NOMO-1 treated with dmso at 0.1 percent for 144 hours (cell line): ENCODE data around the gene ALDOC.
"Not testable (repeated sequence)": the region's sequence is repeated elsewhere in the genome, so short reads cannot be mapped to it uniquely, and the experiment has no call there.

Experiments
- DNase-seq: peaks from one replicate; lab custom pipeline; 2025; ENCODE audit not compliant: unreplicated experiment; lab: John Stamatoyannopoulos, UW

Gene ALDOC

GRCh38 chr17:28584434-28584833, 7.7 kb upstream of the ALDOC start:
- no peak for DNase-seq

- no peak for DNase-seq
Observed at GRCh38 chr17:28582513-28582912, 5.8 kb upstream of the ALDOC start.

GRCh38 chr17:28580959-28581358, 4.3 kb upstream of the ALDOC start:
- no peak for DNase-seq

DNA sequence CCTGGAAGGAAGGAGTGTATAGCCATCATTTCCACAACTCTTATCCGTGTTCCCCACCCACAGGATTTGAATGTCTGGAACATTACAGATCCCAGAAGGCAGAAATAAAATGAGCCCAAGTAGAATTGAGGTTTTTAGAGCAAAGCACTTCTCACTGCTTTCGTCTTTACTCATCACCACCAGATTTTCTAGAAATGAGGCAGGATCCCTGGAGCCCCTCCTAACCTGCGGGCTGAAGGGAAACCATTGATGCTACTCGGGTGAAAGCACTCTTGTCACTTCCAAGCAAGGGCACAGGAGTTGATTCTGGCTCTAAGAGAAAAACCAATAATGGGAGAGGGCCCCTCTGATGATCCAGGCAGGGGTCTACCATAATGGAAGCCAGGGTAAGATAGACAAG, 2.8 kb upstream of the ALDOC start:
- no peak for DNase-seq

- no peak for DNase-seq
Observed at GRCh38 chr17:28578246-28579195, 1.8 kb upstream of the ALDOC start.

- no peak for DNase-seq
Observed at GRCh38 chr17:28577466-28577824, 750 bp upstream of the ALDOC start.

- not testable (repeated sequence) for DNase-seq
Observed at GRCh38 chr17:28576016-28576415, 679 bp downstream of the ALDOC start.

DNA sequence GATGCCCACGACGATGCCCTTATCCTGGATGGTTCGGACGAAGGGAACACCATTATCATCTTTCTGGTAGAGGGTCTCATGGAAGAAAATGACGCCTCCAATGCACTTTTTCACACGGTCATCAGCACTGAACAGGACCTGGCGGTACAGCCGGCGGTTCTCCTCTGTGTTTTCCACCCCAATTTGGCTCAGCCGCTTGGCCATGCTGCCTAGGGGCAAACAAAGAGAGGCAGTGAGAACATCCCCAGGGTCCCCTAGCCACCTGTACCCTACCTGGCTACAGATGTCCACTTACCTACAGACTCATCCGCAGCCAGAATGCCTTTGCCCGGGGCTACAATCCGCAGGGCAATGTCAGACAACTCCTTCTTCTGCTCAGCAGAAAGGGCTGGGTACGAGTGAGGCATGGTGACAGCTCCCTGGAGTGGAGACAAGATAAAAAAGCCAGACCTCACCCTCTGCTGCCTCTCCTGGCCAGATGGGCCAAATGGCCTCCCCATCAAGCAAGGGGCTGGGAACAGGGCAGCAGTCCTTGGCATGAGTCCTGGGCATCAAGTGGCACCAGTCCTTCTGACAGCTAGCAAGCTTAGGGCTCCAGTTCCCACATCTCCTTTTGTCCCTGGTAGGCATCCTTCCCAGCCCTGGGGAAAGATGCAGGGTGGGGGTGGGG, 1.4 kb downstream of the ALDOC start:
- DNase-seq = no peak

GRCh38 chr17:28574526-28574925, 2.2 kb downstream of the ALDOC start:
- DNase-seq = no peak

DNA sequence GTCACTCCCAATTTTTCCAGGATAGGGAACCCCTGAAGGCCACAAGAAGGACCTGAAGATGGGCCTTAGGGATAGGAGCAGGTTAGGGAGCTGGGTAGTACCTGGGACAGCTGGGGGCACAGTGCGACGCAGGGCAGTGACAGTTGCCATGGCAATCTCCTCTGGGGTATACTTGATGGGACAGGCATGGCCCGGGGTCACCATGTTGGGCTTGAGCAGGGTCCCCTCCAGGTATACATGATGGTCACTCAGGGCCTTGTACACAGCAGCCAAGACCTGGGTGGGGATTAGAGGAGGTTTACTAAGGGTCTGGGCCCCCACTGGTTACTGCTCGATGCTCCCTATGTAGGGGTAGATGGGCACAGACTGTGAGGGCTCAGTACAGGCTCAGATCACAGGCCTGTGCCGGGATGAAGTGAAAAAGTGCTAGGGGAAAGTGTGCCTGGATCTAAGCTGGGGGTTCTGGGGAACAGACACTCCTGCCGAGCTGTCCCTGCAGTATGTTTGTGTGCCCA, 2.7 kb downstream of the ALDOC start:
- DNase-seq = no peak

- no peak for DNase-seq
Observed at GRCh38 chr17:28573521-28573920, 3.2 kb downstream of the ALDOC start.

GRCh38 chr17:28573040-28573380, 3.7 kb downstream of the ALDOC start:
- no peak for DNase-seq

- no peak for DNase-seq
Observed at GRCh38 chr17:28572259-28573039, 4.2 kb downstream of the ALDOC start.

- peak; percentile 96 for DNase-seq
Observed at GRCh38 chr17:28571361-28572122, 5.2 kb downstream of the ALDOC start, which contains the start of gene PIGS. Gene PIGS (minus strand): TSS chr17:28571524. CDS start chr17:28571496, 28 bp downstream.

- no peak for DNase-seq
Observed at GRCh38 chr17:28570716-28571360, 5.9 kb downstream of the ALDOC start.

GRCh38 chr17:28569446-28569845, 7.2 kb downstream of the ALDOC start:
- DNase-seq = no peak

DNA sequence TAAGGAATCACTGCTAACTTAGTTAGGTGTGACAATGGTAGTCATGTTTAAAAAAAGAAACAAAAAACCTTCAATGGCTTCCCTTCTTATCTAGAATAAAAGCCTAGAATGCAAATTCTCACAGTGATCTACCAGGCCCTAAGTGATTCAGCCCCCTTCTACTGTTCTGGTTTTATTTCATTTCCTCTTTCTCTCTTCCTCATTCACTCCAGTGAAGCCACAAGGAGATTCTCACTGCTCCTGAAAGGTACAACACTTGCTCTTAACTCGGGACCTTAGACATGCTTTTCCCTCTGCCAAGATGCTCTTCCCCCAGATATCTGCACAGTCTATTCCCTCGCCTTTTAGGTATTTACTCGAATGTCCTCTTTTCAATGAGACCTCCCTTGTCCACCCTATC, 9.1 kb downstream of the ALDOC start:
- DNase-seq = peak; percentile 57

DNA sequence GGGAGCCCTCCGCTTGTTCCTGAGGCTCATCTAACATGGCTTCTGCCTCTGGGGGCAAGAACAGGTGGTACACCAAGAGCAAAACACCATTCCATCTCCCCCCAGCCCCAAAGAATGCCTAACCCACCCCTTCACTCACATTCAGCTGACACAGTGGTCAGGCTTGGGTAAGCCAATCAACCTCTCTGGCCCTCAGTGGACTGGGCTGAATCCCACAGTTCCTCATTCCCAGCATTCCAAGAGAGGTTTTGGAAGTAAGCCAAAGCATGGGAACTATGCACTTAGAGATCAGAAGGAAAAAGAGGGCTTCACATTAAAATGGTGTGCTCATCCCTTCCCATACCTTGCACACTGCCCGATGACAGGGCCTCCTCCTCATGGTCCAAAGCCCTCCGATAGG, 13.2 kb downstream of the ALDOC start:
- no peak for DNase-seq

- DNase-seq = no peak
Observed at GRCh38 chr17:28555022-28555421, 21.7 kb downstream of the ALDOC start.

- no peak for DNase-seq
Observed at GRCh38 chr17:28554565-28554964, 22.1 kb downstream of the ALDOC start.
